SU-DHL-6 (cell line): ENCODE results near the gene ADSS1.

Source experiments
- H2AFZ ChIP-seq: fragments of 200-600 bp; sonication (generic); 2 replicates; pipeline ENCODE4 v1.6.1; 2014; ENCODE audit warnings: low read depth, mild to moderate bottlenecking, moderate library complexity, mixed read lengths, antibody characterized with exemption, low read length; ENCODE audit not compliant: severe bottlenecking
- H3F3A ChIP-seq: fragments of 200-600 bp; shearing (Covaris generic); 2 replicates; pipeline ENCODE4 v1.6.0; 2016; ENCODE audit warnings: antibody characterized with exemption, mild to moderate bottlenecking; ENCODE audit not compliant: insufficient read depth
- H3K27ac ChIP-seq: fragments of 200-600 bp; sonication (generic); 2 replicates; pipeline ENCODE4 v1.5.1; 2016; ENCODE audit warnings: low read depth, mild to moderate bottlenecking, low read length, moderate library complexity, mixed read lengths
- H3K27me3 ChIP-seq: fragments of 200-600 bp; sonication (generic), shearing (Covaris generic); 2 replicates; pipeline ENCODE4 v1.6.0; 2014; ENCODE audit warnings: mild to moderate bottlenecking, low read length
- H3K36me3 ChIP-seq: fragments of 200-600 bp; sonication (generic); 2 replicates; pipeline ENCODE4 v1.6.1; 2014; ENCODE audit warnings: mild to moderate bottlenecking, low read length, mixed read lengths
- H3K4me2 ChIP-seq: fragments of 300-600, 200-600 bp; shearing (Covaris generic), sonication (generic); 2 replicates; pipeline ENCODE4 v1.6.0; 2014; ENCODE audit warnings: low read length, low read depth, mild to moderate bottlenecking; ENCODE audit not compliant: poor library complexity, severe bottlenecking
- H3K4me3 ChIP-seq: fragments of 200-600 bp; sonication (generic); 2 replicates; pipeline ENCODE4 v1.5.1; 2014; ENCODE audit warnings: antibody characterized with exemption, low read length, mild to moderate bottlenecking, mixed read lengths; ENCODE audit not compliant: insufficient read depth, poor library complexity, severe bottlenecking
- H3K79me2 ChIP-seq: fragments of 200-600 bp; sonication (generic); 2 replicates; pipeline ENCODE4 v1.6.1; 2014; ENCODE audit warnings: mild to moderate bottlenecking, low read length, moderate library complexity; ENCODE audit not compliant: insufficient read depth
- H3K9ac ChIP-seq: fragments of 200-600 bp; sonication (generic); 2 replicates; pipeline ENCODE4 v1.7.0; 2014; ENCODE audit warnings: mild to moderate bottlenecking, low read length
- H3K9me2 ChIP-seq: fragments of 200-600 bp; sonication (generic); replicated peaks from 2 replicates; pipeline ENCODE4 v1.6.1; 2014; ENCODE audit warnings: low read length; ENCODE audit not compliant: insufficient read depth
- H3K9me3 ChIP-seq: fragments of 200-600 bp; sonication (generic); 2 replicates; pipeline ENCODE4 v1.6.1; 2014; ENCODE audit warnings: low read length, mixed read lengths; ENCODE audit not compliant: insufficient read depth
- H4K20me1 ChIP-seq: fragments of 200-600 bp; sonication (generic); 2 replicates; pipeline ENCODE4 v1.6.1; 2014; ENCODE audit warnings: low read depth, mild to moderate bottlenecking, antibody characterized with exemption, low read length, moderate library complexity, mixed read lengths
- EZH2phosphoT487 ChIP-seq: fragments of 200-600 bp; sonication (generic), shearing (Covaris generic); conservative IDR thresholded peaks from 2 replicates; pipeline ENCODE4 v1.6.1; 2018; ENCODE audit warnings: mild to moderate bottlenecking, antibody characterized with exemption, low read length, moderate library complexity, mixed read lengths
- TF ChIP-seq, protein P1 (sequence below): fragments of 200-600 bp; sonication (generic); IDR thresholded peaks from one replicate; pipeline ENCODE4 v1.5.1; 2017; ENCODE audit warnings: antibody characterized with exemption, mild to moderate bottlenecking, low read length, moderate library complexity; ENCODE audit not compliant: insufficient read depth, poor library complexity, severe bottlenecking

Gene ADSS1

GRCh38 chr14:104691546-104692260 lies 32.3 kb upstream of the ADSS1 start:
- H3K4me2 ChIP-seq = no peak overlapping the region
- no peaks in the 10 kb centered on the region for H3K27me3 ChIP-seq
- no peaks in the 10 kb centered on the region for H3K36me3 ChIP-seq
- H3K9ac ChIP-seq = no peak overlapping the region
- H4K20me1 ChIP-seq = no peaks in the 10 kb centered on the region
- no peaks in the 10 kb centered on the region for H3K9me3 ChIP-seq
- peaks cover 23% of the 10 kb centered on the region; the same call in 1 of the 2 replicates for H3K79me2 ChIP-seq
- H3K9me2 ChIP-seq = no peaks in the 10 kb centered on the region
- no peak overlapping the region for H3K4me3 ChIP-seq
- no peaks in the 10 kb centered on the region for H3F3A ChIP-seq
- no peak overlapping the region for H3K27ac ChIP-seq
- H2AFZ ChIP-seq = no peak overlapping the region
- TF ChIP-seq, protein P1, sequence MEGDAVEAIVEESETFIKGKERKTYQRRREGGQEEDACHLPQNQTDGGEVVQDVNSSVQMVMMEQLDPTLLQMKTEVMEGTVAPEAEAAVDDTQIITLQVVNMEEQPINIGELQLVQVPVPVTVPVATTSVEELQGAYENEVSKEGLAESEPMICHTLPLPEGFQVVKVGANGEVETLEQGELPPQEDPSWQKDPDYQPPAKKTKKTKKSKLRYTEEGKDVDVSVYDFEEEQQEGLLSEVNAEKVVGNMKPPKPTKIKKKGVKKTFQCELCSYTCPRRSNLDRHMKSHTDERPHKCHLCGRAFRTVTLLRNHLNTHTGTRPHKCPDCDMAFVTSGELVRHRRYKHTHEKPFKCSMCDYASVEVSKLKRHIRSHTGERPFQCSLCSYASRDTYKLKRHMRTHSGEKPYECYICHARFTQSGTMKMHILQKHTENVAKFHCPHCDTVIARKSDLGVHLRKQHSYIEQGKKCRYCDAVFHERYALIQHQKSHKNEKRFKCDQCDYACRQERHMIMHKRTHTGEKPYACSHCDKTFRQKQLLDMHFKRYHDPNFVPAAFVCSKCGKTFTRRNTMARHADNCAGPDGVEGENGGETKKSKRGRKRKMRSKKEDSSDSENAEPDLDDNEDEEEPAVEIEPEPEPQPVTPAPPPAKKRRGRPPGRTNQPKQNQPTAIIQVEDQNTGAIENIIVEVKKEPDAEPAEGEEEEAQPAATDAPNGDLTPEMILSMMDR = no peak
- no peak for TF ChIP-seq EZH2phosphoT487

- Histone ChIP-seq H3K9me2 (no peaks in the 10 kb centered on the region), H2AFZ (no peak overlapping the region), H3K9me3 (no peaks in the 10 kb centered on the region), H3K36me3 (no peaks in the 10 kb centered on the region), H3K27me3 (no peaks in the 10 kb centered on the region), H4K20me1 (no peaks in the 10 kb centered on the region), H3K9ac (no peak overlapping the region), H3F3A (no peaks in the 10 kb centered on the region), H3K4me3 (no peak overlapping the region), H3K4me2 (no peak overlapping the region), H3K27ac (no peak overlapping the region), H3K79me2 (peaks cover 23% of the 10 kb centered on the region; the same call in 1 of the 2 replicates)
- TF ChIP-seq, protein P1 = no peak
- TF ChIP-seq EZH2phosphoT487 = no peak
Measured at GRCh38 chr14:104692261-104692938, 31.6 kb upstream of the ADSS1 start.

DNA sequence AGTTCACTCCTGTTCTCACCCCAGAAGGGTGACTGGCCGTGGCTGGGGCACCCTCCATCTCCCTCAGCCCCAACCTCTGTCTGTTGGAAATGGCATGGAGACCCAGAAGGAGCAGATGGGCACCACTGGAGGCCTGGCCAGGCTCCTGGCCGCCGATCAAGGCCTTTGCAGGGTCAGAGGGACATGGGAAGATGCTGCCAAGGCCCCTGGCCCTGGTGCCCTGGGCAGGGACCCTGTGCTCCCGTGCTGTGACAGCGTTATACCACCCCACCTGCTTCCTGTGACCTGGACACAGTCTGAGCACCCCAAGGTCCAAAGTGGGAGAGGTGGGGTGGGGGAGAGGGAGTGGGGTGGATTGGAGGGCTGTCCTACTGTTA lies 31.1 kb upstream of the ADSS1 start:
- H3K9me3 ChIP-seq = no peaks in the 10 kb centered on the region
- H4K20me1 ChIP-seq = no peaks in the 10 kb centered on the region
- no peaks in the 10 kb centered on the region for H3F3A ChIP-seq
- no peak overlapping the region for H3K4me3 ChIP-seq
- H3K27me3 ChIP-seq = no peaks in the 10 kb centered on the region
- TF ChIP-seq, protein P1 = no peak
- no peak for TF ChIP-seq EZH2phosphoT487
- H3K4me2 ChIP-seq = no peak overlapping the region
- peaks cover 23% of the 10 kb centered on the region; the same call in 1 of the 2 replicates for H3K79me2 ChIP-seq
- no peak overlapping the region for H2AFZ ChIP-seq
- no peaks in the 10 kb centered on the region for H3K36me3 ChIP-seq
- no peaks in the 10 kb centered on the region for H3K9me2 ChIP-seq
- H3K27ac ChIP-seq = no peak overlapping the region
- no peak overlapping the region for H3K9ac ChIP-seq
